SJCRH30 (cell line): ENCODE results near the gene PLEKHG4B. TPM values are rescaled to one million over a fixed set of nuclear protein-coding genes. Genes with fewer than 3 reads are reported as not detected.
"Not testable (repeated sequence)": the region's sequence is repeated elsewhere in the genome, so short reads cannot be mapped to it uniquely, and the experiment has no call there.

Experiments
- DNase-seq, 2 experiments: peaks; one replicate each; pipeline ENCODE4 v3.0.0-alpha.2; 2015 to 2020
- H3K27ac ChIP-seq: fragments of 250-450 bp; sonication (Bioruptor Pico); 2 replicates; pipeline ENCODE4 v1.5.1; 2020; ENCODE audit warnings: mild to moderate bottlenecking, moderate library complexity
- H3K27me3 ChIP-seq: fragments of 250-450 bp; sonication (Bioruptor Pico); 2 replicates; pipeline ENCODE4 v1.5.1; 2020; ENCODE audit warnings: mild to moderate bottlenecking, moderate library complexity
- H3K36me3 ChIP-seq: fragments of 250-450 bp; sonication (Bioruptor Pico); 2 replicates; pipeline ENCODE4 v1.5.1; 2020; ENCODE audit warnings: mild to moderate bottlenecking, moderate library complexity
- H3K4me1 ChIP-seq: fragments of 250-450 bp; sonication (Bioruptor Pico); 2 replicates; pipeline ENCODE4 v1.5.1; 2020; ENCODE audit warnings: mild to moderate bottlenecking, moderate library complexity
- H3K4me3 ChIP-seq: fragments of 250-450 bp; sonication (Bioruptor Pico); 2 replicates; pipeline ENCODE4 v1.5.1; 2020; ENCODE audit warnings: mild to moderate bottlenecking, moderate library complexity
- H3K9me3 ChIP-seq: fragments of 250-450 bp; sonication (Bioruptor Pico); replicated peaks from 2 replicates; pipeline ENCODE4 v1.5.1; 2020; ENCODE audit warnings: mild to moderate bottlenecking, moderate library complexity
- total RNA-seq: library from RNA; depleted of rRNA; stranded (reverse); fragments of >200 nt; shearing (Covaris generic); gene quantifications from 2 replicates; pipeline ENCODE4 v1.2.3, GENCODE V29; 2014; rRNA removed

The PLEKHG4B gene, protein sequence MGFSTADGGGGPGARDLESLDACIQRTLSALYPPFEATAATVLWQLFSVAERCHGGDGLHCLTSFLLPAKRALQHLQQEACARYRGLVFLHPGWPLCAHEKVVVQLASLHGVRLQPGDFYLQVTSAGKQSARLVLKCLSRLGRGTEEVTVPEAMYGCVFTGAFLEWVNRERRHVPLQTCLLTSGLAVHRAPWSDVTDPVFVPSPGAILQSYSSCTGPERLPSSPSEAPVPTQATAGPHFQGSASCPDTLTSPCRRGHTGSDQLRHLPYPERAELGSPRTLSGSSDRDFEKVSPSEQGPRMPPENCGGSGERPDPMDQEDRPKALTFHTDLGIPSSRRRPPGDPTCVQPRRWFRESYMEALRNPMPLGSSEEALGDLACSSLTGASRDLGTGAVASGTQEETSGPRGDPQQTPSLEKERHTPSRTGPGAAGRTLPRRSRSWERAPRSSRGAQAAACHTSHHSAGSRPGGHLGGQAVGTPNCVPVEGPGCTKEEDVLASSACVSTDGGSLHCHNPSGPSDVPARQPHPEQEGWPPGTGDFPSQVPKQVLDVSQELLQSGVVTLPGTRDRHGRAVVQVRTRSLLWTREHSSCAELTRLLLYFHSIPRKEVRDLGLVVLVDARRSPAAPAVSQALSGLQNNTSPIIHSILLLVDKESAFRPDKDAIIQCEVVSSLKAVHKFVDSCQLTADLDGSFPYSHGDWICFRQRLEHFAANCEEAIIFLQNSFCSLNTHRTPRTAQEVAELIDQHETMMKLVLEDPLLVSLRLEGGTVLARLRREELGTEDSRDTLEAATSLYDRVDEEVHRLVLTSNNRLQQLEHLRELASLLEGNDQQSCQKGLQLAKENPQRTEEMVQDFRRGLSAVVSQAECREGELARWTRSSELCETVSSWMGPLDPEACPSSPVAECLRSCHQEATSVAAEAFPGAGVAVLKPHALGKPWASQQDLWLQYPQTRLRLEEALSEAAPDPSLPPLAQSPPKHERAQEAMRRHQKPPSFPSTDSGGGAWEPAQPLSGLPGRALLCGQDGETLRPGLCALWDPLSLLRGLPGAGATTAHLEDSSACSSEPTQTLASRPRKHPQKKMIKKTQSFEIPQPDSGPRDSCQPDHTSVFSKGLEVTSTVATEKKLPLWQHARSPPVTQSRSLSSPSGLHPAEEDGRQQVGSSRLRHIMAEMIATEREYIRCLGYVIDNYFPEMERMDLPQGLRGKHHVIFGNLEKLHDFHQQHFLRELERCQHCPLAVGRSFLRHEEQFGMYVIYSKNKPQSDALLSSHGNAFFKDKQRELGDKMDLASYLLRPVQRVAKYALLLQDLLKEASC (N-terminal part only)
- 3.9 and 4.0 TPM in 2 replicates for total RNA-seq

DNA sequence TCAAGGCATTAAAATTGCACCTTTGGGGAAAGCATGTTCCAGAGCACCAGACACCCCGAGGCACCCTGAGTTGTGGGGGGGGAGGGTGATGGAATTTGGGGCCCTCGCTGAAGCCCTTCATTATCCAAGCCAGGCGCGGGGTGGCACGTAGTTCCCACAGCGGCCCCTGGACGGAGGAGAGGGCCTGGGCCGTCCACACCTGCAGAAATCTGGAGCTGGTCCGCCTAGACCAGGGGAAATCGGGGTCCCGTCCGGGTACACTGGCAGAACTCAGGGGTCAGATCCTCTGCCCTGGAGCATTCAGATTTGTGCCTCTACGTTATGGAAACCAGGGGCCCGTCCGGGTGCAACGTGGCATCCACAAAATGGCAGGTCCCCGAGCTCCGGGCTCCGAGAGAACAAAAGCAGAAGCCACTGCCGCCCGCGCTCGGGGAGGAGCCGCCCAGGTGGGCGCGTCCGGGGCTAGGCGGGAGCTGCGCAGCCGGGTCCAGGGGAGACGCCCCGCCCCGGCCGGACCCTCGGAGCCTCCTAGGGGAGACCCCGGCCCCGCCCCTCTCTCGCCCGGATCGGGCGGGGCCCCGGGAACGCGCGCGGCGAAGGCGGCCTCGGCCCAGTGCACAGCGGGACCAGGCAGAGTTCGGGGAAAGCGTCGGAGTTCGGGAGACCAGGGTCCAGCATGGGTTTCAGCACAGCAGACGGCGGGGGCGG lies at the start of gene PLEKHG4B:
TSS of gene PLEKHG4B (plus strand) at position 613 of the 708 bp plus-strand sequence. CDS start at position 677, 64 bp downstream.
- DNase-seq = no peak
- no peak within 1 kb of the TSS for H3K27ac ChIP-seq
- H3K4me3 ChIP-seq = no peak within 1 kb of the TSS
- no peaks in the 10 kb centered on the region for H3K9me3 ChIP-seq
- no peaks in the 10 kb centered on the region; the same call in 1 of the 2 replicates for H3K27me3 ChIP-seq
- H3K36me3 ChIP-seq = no peaks in the 10 kb centered on the region
- H3K4me1 ChIP-seq = no peaks in the 10 kb centered on the region

DNA sequence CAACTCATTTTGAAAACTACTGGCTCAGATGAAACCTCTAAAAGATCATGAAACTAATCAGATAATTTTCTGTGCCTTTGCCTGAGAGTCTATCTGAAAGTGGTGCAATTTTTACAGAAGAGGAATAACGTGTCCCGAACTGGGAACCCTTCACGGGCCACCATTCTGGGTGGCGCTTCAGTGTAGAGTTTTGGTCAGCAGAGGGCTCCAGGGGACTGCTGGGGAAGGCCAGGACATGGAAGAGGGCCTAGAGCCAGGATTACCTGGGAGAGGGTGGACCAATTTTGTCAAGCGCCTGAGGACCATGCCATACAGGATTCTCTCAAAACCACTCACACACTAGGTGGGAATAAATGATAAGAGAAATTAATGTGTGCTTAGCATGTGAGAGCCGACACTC lies 49.7 kb upstream of the PLEKHG4B start:
- peak; percentile 21 to 47 for DNase-seq
- Histone ChIP-seq H3K27ac (no peak overlapping the region), H3K4me1 (no peaks in the 10 kb centered on the region), H3K27me3 (no peaks in the 10 kb centered on the region), H3K9me3 (no peaks in the 10 kb centered on the region), H3K36me3 (no peaks in the 10 kb centered on the region), H3K4me3 (no peak overlapping the region)

DNA sequence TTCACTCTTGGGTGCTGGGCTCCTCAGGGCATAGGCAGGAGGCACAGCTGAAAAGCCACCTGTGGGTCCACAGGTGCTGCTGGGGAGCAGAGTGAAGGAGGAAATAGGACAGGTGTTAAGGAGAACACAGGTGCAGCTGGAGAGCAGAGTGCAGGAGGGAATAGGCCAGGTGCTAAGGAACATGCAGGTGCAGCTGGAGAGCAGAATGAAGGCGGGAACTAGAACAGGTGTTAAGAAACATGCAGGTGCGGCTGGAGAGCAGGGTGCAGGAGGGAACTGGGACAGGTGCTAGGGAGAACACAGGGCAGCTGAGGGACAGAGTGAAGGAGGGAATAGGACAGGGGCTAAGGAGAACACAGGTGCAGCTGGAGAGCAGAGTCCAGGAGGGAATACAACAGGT lies 43.8 kb upstream of the PLEKHG4B start:
- H3K4me3 ChIP-seq = no peak overlapping the region
- DNase-seq = no peak
- no peak overlapping the region for H3K27ac ChIP-seq
- H3K9me3 ChIP-seq = no peaks in the 10 kb centered on the region
- no peaks in the 10 kb centered on the region for H3K36me3 ChIP-seq
- no peaks in the 10 kb centered on the region for H3K27me3 ChIP-seq
- no peaks in the 10 kb centered on the region for H3K4me1 ChIP-seq

DNA sequence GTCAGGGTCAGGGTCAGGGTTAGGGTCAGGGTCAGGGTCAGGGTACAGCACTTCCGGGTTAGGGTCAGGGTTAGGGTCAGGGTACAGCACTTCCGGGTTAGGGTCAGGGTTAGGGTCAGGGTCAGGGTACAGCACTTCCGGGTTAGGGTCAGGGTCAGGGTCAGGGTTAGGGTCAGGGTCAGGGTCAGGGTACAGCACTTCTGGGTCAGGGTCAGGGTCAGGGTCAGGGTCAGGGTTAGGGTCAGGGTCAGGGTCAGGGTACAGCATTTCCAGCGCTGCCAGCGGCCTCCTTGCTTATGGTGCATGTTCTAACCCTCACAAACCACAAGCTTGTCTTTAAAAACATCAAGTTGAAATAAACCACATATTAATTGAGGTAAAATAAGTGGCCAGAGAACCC lies 42.4 kb upstream of the PLEKHG4B start:
- H3K4me3 ChIP-seq, DNase-seq, H3K27ac ChIP-seq, H3K27me3 ChIP-seq, H3K36me3 ChIP-seq, H3K4me1 ChIP-seq, H3K9me3 ChIP-seq: not testable (repeated sequence)

DNA sequence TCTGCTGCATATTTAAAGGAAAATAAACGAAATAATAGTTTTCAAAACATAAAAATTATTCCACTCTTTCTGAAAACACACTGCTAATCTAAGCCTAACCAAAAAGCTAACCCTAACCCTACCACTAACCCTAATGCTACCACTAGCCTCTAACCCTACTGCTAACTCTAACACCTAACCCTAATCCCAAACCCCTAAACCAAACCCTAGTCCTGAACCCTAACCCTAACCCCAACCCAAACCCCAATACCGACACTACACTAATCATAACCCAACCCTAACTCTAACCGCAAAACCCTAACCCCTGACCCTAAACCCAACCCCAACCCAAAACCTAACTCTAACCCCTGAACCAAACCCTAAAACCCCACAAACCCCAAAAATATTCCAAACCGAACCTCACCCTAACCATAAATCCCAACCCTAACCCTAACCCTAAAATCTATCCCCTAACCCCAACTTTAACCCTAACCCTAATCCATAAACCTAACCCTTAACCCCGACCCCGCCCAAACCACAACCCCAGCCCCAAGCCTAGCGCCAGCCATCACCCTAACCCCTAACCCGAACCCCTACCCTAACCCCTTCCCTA lies 41.9 kb upstream of the PLEKHG4B start:
- Histone ChIP-seq H3K36me3 (no peaks in the 10 kb centered on the region), H3K27ac (no peak overlapping the region), H3K4me3 (no peak overlapping the region), H3K4me1 (no peaks in the 10 kb centered on the region), H3K27me3 (no peaks in the 10 kb centered on the region), H3K9me3 (no peaks in the 10 kb centered on the region)
- DNase-seq = no peak

DNA sequence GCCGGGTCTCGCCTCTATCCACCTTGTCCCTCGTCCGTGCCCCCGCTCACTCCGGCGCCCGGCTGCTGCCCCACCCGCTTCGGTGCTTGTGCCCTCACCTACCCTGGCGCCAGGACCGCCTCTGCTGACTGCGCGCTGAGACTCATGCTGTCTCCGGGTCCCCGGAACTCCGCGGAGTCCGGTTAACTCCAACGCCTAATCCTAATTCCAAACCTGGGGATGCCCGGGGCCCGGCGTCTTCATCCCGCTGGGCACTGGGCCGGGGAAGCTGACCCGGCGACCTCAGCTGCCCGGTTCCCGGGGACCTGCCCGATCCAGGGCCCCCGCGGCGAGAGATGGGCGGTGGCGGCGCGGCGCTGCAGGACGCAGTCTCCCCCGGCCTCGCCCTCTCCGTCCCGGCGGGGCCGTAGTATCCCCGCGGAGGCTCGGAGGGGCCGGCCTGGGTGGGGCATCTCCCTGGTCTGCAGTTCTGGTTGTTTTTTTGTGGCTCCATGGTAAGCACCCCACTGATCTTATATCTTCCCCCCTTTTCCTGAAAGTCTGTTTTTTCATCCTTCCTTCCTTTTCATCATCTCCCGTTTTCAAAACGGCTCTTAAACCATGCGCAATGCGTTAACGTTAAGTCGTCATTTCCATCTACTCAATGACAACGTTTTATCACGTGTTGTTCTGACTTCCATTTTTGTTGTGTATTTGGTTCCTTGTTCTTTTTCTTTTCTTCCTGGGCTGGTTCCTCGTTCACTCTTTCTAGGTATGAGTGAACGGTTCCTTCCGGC lies 41.1 kb upstream of the PLEKHG4B start:
- H3K4me3 ChIP-seq = no peak overlapping the region
- H3K27ac ChIP-seq = no peak overlapping the region
- H3K27me3 ChIP-seq = no peaks in the 10 kb centered on the region
- DNase-seq = no peak
- no peaks in the 10 kb centered on the region for H3K9me3 ChIP-seq
- no peaks in the 10 kb centered on the region for H3K36me3 ChIP-seq
- no peaks in the 10 kb centered on the region for H3K4me1 ChIP-seq

DNA sequence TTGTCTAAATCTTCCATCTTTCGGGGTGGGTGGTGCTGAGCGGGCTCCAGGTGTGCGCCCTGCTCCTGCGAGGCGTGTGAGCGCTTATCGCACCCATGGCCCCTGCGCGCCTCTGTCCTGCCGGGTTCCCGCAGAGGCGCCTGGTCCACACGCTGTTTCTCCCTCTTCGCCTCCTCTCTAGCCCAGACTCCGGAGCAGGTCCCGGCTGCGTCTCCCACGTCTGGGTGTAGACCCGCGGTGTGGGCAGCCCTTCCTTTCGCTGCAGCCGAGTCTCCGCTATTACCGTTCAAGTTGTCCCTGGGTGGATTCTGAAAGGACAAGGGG lies 40.5 kb upstream of the PLEKHG4B start:
- Histone ChIP-seq H3K27me3 (no peaks in the 10 kb centered on the region), H3K4me3 (no peak overlapping the region), H3K36me3 (no peaks in the 10 kb centered on the region), H3K9me3 (no peaks in the 10 kb centered on the region), H3K4me1 (no peaks in the 10 kb centered on the region), H3K27ac (no peak overlapping the region)
- no peak for DNase-seq

DNA sequence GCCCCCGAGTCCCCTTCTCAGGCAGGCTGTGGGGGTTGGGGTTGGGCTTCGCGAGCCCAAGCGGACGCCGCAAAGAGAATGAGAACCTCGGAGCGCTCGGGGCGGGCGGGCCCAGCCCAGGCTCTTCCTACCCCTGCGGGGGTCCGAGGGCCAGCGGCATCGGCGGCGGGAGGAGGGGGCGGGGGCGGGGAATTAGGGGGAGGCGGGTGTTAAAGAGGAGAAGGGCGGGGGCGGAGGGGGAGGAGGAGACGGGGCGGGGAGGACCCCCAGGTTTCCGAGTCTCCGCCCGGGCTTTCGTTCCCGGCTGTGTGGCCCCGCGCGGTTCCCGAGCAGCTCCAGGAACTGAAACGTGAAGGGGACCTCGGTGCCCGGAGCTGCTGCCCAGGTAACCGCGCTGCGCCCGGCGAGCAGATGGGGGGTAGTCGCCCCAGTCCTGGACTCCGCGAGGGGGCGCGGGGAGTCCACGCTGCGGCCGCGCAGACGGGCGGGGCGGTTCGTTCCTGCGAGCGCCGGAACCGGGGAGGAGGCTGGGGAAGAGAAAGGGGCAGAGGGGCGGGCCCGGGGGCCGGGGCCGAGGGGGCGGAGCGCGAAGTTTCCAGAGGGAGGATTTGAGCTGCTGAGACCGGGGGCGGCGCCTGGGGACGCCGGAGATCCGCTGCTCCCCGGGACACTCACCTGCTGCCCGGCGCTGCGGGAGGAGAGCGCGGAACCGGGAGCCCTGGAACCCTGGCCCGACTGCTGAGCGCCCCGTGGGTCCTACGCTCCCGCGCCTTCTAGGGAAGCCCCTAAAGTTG lies 38.4 kb upstream of the PLEKHG4B start:
- H3K4me1 ChIP-seq = no peaks in the 10 kb centered on the region
- no peak overlapping the region for H3K4me3 ChIP-seq
- H3K36me3 ChIP-seq = no peaks in the 10 kb centered on the region
- no peaks in the 10 kb centered on the region for H3K9me3 ChIP-seq
- no peak for DNase-seq
- H3K27ac ChIP-seq = no peak overlapping the region
- no peaks in the 10 kb centered on the region for H3K27me3 ChIP-seq

DNA sequence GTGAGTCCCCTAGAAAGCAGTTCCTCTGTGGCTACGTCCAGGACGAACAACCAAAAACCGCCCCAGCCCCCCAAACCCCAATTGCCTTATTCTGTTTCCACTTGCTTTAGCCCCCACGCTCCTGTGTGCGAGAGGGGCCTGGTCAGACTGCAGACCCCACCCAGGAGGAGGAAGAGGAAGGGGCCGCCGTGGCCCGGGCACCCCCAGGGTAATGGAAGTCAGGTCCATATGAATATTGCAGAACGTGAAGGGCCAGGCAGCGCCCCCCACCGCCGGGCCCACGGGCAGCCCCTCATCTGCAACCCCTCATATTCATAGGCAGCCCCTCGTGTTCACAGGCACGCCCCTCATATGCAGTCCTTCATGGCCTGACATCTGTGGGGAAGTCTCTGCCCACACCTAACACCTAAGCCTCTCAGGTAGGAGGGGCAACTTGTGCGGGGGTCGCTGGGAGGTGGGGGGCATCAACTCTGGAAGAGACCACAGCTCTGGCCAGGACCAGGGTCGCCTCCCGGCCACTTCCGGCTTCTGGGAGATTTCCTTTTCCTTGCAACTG lies 37.7 kb upstream of the PLEKHG4B start:
- Histone ChIP-seq H3K27ac (no peak overlapping the region), H3K4me1 (no peaks in the 10 kb centered on the region), H3K4me3 (no peak overlapping the region), H3K9me3 (no peaks in the 10 kb centered on the region), H3K36me3 (no peaks in the 10 kb centered on the region), H3K27me3 (no peaks in the 10 kb centered on the region)
- no peak for DNase-seq

DNA sequence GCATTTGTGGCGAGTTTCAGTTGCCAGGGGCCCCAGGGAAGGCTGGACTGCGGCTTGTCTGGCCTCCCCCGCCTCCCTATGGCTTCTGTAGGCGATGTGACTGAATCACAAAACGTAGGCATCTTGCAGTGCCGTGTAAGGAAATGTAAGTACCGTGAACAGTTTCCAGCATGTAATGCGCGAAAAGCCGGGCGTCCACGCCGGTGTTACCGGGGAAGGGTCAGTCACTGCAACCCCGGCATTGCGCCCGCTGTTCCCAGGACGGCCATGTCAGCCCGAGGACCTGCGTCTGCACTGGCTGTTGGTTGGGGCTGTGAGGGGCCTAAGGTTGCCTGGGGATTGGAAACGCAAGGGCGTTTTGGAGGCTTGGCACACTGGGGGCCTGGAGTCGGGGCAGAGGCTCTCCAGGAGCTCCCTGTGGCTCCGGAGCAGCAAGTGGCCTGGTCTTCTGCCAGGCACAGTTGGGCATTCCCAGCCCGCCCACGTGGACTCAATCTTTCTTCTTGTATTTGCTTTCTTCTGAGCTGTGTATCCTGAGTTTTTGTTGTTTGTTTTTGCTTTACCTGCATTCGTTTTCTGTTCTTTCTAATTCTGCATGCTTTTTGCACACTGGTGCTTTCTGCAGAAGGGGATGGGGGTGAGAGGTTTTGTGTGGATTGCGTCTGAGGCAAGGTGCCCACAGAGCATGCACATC lies 36.9 kb upstream of the PLEKHG4B start:
- Histone ChIP-seq H3K27ac (no peak overlapping the region), H3K9me3 (no peaks in the 10 kb centered on the region), H3K27me3 (no peaks in the 10 kb centered on the region), H3K36me3 (no peaks in the 10 kb centered on the region), H3K4me1 (no peaks in the 10 kb centered on the region), H3K4me3 (no peak overlapping the region)
- no peak for DNase-seq

DNA sequence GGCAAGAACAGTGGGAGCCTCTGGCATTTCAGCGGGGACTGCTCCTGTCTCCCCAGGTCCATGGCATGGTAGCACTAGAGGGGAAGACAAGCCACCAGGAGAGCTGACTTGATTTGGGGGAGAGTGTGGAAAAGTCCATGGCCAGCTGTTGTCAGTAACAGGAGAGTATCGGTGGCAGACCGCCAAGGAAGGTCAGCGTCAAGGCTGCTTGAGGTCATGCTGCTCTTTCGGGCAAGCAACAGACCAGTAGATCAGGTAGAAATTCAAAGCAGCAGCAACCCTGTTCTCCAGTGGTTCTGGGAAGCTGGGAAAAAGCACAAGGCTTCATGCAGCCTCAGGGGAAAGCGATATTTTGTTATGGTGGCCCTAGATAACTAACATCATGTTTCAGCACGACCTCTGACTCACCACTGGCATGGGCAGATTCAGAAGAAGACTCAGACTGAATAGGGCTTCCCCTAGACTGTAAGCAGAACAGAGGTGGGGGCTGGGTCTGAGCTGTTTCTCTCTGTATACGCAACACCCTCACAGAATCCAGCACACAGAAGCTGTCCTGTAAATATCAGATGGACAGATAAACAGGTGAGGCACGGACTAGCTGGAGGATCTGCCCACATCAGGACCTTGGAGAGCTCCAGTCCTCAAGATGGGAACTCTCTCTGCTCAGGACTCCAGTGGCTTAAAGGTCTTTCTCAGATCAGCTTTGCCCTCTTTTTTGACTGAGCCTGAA lies 35.2 kb upstream of the PLEKHG4B start:
- no peaks in the 10 kb centered on the region for H3K36me3 ChIP-seq
- H3K27me3 ChIP-seq = no peaks in the 10 kb centered on the region
- no peaks in the 10 kb centered on the region for H3K4me1 ChIP-seq
- H3K4me3 ChIP-seq = no peak overlapping the region
- no peak overlapping the region for H3K27ac ChIP-seq
- H3K9me3 ChIP-seq = no peaks in the 10 kb centered on the region
- peak; percentile 26 to 65 for DNase-seq

DNA sequence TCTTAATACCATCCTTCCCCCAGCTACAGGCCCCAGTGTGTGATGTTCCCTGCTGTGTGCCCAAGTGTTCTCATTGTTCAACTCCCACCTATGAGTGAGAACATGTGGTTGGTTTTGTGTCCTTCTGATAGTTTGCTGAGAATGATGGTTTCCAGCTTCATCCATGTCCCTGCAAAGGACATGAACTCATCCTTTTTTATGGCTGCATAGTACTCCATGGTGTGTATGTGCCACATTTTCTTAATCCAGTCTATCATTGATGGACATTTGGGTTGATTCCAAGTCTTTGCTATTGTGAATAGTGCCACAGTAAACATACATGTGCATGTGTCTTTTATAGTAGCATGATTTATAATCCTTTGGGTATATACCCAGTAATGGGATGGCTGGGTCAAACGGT lies 31.7 kb upstream of the PLEKHG4B start:
- not testable (repeated sequence) for H3K36me3 ChIP-seq, H3K4me3 ChIP-seq, DNase-seq, H3K4me1 ChIP-seq, H3K27ac ChIP-seq, H3K9me3 ChIP-seq, H3K27me3 ChIP-seq
